GOT3 (cell line): ENCODE data around the gene TMEM109.

Experiments
- DNase-seq: peaks from one replicate; lab custom pipeline; 2025; ENCODE audit warnings: mixed read lengths; lab: John Stamatoyannopoulos, UW

Gene TMEM109

DNA sequence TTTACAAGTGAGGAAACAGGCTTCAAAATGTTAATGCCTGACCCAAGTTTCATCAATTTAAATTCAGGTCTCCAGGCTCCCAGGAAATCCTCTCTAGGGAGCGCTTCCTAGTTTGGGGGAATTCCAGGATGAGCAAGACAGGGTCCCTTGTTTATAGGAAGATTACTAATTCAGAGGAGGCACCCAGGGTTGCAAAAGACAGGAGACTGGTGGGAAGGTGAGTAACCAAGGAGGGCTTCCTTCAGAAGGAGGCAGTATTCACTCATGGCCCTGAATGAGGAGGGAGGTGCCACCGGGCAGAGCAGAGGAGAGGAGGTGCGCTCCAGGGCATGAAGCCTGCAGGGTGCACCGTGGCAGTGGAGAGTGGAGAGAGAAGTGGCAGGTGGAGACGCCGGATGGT is 11.9 kb downstream of the TMEM109 start:
- no peak for DNase-seq

DNA sequence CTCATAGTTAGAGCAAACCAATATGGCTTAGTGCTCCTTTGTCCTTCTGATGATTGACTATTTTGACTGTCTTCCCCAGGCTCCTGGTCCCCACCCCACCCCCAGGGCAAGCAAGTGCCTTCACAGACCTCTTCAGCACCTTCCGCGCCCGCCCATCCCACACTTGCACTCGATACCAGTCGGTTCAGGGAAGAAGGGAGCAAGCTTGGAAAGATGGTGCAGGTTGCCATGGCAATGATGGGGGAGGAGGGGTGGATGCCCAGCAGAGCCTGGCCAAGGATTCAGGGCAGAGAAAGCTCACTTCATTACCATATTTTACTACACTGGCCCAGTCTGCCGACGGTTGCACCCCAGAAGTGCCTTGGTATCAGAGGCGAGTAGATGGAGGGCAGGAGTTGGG is 12.5 kb downstream of the TMEM109 start:
- no peak for DNase-seq

- no peak for DNase-seq
These were observed 13.2 kb downstream of the TMEM109 start for GRCh38 chr11:60927061-60927592.

DNA sequence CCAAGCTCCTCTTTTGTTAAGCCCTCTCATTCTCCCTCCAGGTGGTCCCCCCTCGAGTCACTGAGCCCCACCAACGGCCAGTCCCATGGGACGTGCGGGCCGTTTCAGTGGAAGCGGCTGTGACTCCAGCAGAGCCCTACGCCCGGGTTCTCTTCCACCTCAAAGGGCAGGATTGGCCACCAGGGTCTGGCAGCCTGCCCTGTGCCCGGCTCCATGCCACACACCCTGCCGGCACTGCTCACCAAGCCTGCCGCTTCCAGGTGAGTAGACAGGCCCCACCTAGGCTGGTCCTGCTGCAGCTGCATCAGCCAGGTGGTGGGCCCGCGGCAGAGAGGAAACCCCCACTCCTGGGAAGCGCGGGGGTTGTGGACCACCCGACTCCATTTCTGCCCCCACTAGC is 13.6 kb downstream of the TMEM109 start:
- DNase-seq = no peak

GRCh38 chr11:60928563-60929001 is 14.6 kb downstream of the TMEM109 start:
- DNase-seq = no peak

DNA sequence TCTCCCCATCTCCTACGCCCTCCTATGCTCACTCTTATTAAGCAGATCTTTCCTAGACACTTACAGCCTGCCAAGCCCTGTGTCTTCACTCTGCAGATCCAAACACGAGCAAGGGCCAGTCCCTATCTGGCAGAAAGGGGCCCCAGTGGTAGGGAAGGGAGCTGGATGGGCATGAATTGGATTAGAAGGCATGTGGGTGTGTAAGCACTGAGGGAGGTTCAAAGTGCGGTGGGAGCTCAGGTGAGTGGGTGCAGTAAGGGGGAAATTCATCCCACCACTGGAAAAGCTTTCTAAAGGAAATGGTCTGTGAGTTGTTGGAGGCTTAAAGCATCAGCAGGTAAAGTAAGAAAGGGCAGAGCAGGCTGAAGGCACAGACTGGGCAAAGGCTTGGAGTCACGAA is 15.8 kb downstream of the TMEM109 start:
- DNase-seq = no peak

DNA sequence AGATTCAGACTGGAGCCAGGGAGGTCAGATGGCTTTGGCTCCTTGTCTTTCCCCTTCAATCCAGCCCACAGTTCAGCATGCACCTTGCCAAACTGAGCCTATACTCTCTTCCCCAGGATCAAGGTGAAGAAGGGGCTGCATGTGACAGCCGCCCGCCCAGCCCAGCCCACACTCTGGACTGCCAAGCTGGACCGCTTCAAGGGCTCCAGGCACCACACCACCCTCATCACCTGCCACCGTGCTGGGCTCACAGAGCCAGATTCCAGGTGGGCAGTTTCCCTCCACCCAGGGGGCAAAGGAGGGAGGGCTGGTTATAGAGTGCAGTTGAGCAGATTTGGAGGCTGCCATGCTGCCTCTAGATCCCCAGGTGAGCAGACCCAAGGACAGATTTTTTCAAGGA is 16.4 kb downstream of the TMEM109 start:
- no peak for DNase-seq

- DNase-seq = no peak
These were observed 18.0 kb downstream of the TMEM109 start for GRCh38 chr11:60931917-60932316.

DNA sequence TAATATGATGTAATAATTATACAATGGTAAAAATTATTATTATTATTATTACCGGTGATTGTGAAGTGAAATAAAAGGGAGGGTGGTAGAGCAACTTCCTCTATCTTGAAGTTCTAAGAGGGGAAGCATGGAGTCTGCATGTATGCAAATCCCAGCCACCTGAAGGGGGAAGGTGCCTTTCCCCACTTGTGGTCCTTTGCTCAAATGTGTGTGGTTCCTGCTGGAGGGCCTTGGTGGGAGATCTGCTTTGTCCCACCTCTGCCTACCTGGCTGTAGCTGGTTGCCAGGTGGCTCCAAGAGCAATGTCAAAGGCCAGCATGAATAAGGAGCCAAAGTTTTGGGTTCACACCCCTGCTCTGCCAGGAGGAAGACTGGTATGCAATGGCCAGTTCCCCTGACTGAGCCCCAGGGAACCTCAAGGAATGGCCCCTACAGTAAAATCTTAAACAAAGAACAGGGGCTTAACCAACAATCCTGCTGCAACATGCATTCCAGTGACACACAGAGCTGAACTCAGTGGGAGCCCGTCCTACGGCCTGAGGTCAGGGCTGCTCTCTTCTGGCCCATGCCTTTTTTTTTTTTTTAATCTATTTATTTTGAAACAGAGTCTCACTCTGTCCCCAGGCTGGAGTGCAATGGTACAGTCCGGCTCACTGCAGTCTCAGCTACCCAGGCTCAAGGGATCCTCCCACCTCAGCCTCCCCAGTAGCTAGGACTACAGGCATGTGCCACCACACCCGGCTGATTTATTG is 18.8 kb downstream of the TMEM109 start:
- DNase-seq = no peak

GRCh38 chr11:60933416-60934123 is 19.6 kb downstream of the TMEM109 start:
- no peak for DNase-seq

DNA sequence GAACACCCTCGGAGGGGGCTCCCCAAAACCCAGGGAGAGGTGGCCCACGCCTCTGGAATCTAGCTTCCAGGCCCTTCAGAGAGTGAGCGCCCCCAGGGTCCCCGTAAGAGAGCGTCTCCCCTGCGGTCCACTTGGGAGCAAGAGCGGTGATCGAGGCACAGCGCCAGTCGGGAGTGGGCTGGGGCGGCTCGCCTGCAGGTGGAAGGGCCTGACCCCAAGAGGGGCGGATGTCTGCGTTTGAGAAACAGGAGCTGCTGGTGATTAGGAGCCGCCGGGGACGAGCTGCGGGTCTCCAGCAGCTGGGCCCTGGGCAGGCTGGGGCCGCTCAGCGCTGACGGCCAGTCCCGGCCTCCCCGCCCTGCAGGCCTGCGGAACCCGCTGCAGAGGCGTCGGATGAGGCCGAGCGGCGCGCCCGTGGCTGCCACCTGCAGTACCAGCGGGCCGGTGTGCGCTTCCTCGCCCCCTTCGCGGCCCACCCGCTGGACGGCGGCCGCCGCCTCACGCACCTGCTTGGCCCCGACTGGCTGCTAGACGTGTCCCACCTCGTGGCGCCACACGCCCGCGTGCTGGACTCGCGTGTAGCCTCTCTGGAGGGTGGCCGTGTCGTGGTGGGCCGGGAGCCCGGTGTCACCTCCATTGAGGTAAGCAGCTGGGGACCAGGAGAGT is 20.3 kb downstream of the TMEM109 start:
- no peak for DNase-seq

DNA sequence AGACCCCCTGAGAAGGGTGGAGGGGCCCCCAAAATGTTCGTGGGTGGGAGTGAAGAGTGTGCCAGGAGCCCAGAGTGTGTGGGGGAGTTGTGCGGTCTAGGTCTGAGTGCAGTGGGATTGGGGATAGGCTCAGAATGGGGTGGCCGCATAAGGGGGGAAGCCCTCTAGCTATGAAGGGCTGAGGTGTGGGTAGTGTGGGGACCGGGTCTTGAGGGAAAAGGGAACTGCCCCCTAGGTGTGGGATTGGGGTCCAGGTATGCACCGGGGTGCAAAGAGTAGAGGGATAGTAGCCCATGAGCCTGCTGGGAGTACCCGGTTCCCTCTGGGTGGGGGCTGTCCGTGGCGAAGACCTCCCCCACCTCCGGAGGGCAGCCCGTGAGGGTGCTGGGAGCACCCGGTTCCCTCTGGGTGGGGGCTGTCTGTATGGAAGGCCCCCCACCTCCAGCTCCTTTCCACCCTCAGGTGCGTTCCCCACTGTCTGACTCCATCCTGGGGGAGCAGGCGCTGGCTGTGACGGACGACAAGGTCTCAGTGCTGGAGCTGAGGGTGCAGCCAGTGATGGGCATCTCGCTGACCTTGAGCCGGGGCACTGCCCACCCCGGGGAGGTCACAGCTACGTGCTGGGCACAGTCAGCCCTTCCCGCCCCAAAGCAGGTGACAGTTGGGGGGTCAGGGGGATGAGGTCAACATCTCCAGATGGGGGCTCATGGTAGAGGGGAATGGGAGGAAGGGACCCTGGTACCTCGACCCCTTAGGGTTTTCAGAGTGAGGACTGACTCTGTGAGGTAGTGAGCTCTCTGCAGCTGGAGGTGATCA is 21.0 kb downstream of the TMEM109 start:
- DNase-seq = no peak

DNA sequence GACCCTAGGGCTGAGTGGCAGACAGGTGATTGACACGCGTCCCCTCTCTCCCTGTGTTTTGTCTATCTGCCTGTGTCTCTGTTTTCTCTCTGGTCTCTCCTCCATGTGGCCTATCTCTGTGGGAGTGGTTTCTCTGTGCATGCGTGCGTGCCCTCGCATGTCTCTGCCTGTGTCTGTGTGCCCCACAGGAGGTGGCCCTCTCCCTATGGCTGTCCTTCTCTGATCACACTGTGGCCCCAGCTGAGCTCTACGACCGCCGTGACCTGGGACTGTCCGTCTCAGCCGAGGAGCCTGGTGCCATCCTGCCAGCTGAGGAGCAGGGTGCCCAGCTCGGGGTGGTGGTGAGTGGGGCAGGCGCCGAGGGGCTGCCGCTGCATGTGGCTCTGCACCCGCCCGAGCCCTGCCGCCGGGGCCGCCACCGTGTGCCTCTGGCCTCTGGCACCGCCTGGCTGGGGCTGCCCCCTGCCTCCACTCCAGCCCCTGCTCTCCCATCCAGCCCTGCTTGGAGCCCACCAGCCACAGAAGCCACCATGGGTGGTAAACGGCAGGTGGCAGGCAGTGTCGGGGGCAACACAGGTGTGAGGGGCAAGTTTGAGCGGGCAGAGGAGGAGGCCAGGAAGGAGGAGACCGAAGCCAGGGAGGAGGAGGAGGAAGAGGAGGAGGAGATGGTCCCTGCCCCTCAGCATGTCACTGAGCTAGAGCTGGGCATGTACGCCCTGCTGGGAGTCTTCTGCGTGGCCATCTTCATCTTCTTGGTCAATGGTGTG is 21.9 kb downstream of the TMEM109 start:
- DNase-seq = no peak

DNA sequence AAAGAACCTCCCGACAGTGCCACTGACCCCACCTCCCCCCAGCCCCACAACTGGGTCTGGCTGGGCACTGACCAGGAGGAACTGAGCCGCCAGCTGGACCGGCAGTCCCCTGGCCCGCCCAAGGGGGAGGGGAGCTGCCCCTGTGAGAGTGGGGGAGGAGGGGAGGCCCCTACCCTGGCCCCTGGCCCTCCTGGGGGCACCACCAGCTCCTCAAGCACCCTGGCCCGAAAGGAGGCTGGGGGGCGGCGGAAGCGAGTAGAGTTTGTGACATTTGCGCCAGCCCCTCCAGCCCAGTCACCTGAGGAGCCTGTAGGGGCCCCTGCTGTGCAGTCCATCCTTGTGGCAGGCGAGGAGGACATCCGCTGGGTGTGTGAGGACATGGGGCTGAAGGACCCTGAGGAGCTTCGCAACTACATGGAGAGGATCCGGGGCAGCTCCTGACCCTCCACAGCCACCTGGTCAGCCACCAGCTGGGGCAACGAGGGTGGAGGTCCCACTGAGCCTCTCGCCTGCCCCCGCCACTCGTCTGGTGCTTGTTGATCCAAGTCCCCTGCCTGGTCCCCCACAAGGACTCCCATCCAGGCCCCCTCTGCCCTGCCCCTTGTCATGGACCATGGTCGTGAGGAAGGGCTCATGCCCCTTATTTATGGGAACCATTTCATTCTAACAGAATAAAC is 22.6 kb downstream of the TMEM109 start:
- DNase-seq = no peak

GRCh38 chr11:60937144-60937527 is 23.2 kb downstream of the TMEM109 start:
- DNase-seq = no peak

- DNase-seq = no peak
These were observed 23.9 kb downstream of the TMEM109 start for GRCh38 chr11:60937811-60938210.

DNA sequence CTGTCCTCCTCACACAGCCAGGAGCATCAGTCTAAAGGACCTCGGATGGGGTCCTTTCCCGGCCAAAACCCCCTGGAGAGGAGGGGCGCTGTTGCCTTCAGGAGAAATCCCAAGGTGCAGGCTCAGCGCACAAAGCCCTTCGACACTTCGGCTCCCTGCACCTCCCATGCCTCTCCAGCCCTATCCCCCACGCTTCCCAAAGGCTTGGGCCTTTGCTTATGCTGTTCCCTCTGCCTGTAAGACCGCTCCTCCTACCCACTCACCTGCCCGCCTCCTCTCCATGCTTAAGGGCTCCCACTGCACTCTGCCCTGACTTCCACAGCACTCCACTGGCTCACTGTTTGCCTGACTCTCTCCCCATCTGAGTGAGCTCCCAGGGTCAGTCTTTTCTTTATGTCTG is 24.5 kb downstream of the TMEM109 start:
- DNase-seq = no peak

DNA sequence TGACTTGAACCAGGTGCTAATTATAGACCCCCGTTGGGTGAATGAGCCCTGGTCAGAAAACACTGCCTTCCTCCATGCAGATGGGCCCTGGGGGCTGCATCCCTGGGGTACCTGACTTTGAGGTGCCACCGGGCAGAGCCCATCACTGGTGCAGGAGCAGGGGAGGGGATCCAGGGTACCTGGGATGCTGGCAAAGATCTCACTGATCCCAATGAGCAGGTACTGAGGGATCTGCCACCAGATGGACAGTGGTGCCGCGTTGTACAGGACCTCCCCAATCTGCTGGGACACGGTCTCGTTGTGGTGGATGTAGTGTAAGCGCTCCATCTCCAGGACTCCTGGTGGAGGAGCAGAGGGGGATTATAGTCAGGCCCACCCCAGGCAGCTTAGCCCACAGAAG is 25.3 kb downstream of the TMEM109 start:
- DNase-seq = no peak

DNA sequence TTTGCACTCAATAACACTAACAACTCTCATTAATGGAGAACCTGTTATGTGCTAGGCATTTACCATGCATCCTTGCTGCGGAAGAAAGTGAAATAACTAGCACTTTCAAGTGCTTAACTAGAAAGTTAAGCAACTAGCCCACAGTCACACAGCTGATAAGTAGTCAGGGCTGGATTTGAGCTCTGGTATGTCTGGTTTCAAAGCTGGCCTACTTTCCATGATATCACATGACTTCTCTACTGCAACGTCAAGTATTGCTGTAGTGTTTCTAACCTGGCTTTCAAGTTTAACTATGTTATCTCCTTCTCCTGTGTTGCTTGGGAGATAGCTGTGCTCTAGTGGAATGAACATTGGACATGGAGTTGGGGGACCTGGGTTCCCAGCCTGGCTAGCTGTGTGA is 25.9 kb downstream of the TMEM109 start:
- no peak for DNase-seq

DNA sequence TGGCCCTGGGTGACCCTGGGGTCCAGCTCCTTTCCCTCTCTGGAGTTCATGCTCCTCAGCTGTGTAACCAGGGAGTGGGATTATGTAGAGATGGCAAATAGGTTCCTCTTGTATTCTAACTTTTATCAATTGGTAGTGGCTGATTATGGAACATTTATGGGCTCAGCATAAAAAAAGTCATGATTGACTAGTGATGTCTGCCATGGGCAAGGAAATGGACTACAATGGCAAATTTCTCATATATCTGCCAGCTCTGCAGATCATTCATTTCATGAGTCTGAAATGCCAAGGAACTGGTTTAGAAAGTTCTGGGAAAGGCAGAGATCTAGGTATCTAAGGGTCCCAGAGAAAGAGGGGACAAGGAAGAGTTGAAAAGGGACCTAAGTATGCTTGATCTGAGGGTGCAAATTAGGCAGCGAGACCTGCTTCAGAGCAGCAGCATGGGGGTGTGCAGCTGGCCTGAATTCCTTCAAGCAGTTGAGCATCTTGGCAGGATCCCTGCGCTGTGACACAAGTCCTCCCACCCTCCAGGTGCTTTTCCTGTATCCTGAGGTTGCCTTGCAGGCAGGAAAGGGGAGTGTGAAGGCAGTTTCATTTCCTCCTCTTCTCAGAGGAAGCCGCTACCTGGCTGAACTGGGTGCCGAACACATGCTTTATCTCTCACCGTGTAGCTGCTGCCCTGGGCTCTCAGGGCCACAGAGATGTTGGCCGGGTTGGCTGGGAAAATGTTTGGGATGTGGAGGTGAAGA is 27.6 kb downstream of the TMEM109 start:
- no peak for DNase-seq
